K562 (cell line): ENCODE results near the gene MN1. TPM values are rescaled to one million over a fixed set of nuclear protein-coding genes. Genes with fewer than 3 reads are reported as not detected.

Experiments used
- ATAC-seq: fragments of 200-7000 bp; cut with Tn5 transposase; 3 replicates; pipeline ENCODE4 v1.9.1; 2020; ENCODE audit warnings: moderate library complexity
- BruUV-seq: library from RNA; stranded (reverse); fragments of 400-500 nt; replicated peaks from 2 replicates; lab custom pipeline; 2021; lab: Mats Ljungman, UMichigan
- CTCF ChIA-PET: fragments of 300-600 bp; formaldehyde crosslinking; extraction: SDS; loops from one replicate; lab custom pipeline; 2021; ENCODE audit warnings: low intra/inter-chr PET ratio; lab: Yijun Ruan, JAX
- POLR2A ChIA-PET: fragments of 300-600, 350-650 bp; sonication (Branson Sonifier 250); formaldehyde crosslinking; extraction: SDS; loops from one replicate; lab custom pipeline; 2021; ENCODE audit warnings: antibody characterized with exemption, inconsistent platforms; lab: Yijun Ruan, JAX
- DNase-seq, 4 experiments: peaks; one replicate each; pipeline versions ENCODE4 v3.0.0 to v3.0.0-alpha.2; 2011 to 2018; ENCODE audit warnings: low spot score in 3 of 4, mixed read lengths in 3 of 4; ENCODE audit errors: extremely low read depth in 1 of 4
- FAIRE-seq: peaks from 2 replicates; lab custom pipeline; 2011; peaks lifted over from hg19 to GRCh38; lab: Jason Lieb, UNC
- H2AFZ ChIP-seq: 2 replicates; pipeline ENCODE4 v1.6.0; 2011; ENCODE audit warnings: low read depth, low read length, control low read depth, inconsistent platforms
- H3K27ac ChIP-seq: fragments of 200-600 bp; 3 replicates; pipeline ENCODE4 v1.8.0; 2011; ENCODE audit warnings: low read depth, mild to moderate bottlenecking, control low read depth, inconsistent platforms, low read length, moderate library complexity, mixed read lengths; ENCODE audit errors: extremely low read depth
- H3K27me3 ChIP-seq, 2 experiments: fragments of 300-600 bp in 1 of 2; 2 replicates in 1 of 2; 3 replicates in 1 of 2; pipeline versions ENCODE4 v1.6.0 to v1.8.0; 2011; ENCODE audit warnings: inconsistent platforms in 2 of 2, low read length in 2 of 2, mild to moderate bottlenecking in 1 of 2, mixed read lengths in 1 of 2, moderate library complexity in 1 of 2; ENCODE audit not compliant: control insufficient read depth in 2 of 2, insufficient read depth in 2 of 2
- H3K36me3 ChIP-seq: fragments of 300-600 bp; 3 replicates; pipeline ENCODE4 v1.8.0; 2011; ENCODE audit warnings: mild to moderate bottlenecking, low read length, inconsistent platforms; ENCODE audit not compliant: control insufficient read depth, insufficient read depth
- H3K4me1 ChIP-seq, 2 experiments: fragments of 200-600 bp in 1 of 2; replicated peaks in 1 of 2; 2 replicates in 1 of 2; 3 replicates in 1 of 2; pipeline versions ENCODE4 v1.5.1 to v1.8.0; 2011; ENCODE audit warnings: inconsistent platforms in 2 of 2, low read length in 2 of 2, mild to moderate bottlenecking in 1 of 2, mixed read lengths in 1 of 2, moderate library complexity in 1 of 2; ENCODE audit not compliant: control insufficient read depth in 2 of 2, insufficient read depth in 2 of 2
- H3K4me2 ChIP-seq: 2 replicates; pipeline ENCODE4 v1.6.1; 2011; ENCODE audit warnings: low read length, control low read depth, inconsistent platforms, mixed read lengths; ENCODE audit not compliant: insufficient read depth
- H3K4me3 ChIP-seq: fragments of 200-600 bp; sonication (generic), shearing (Covaris generic); 2 replicates; pipeline ENCODE4 v1.5.1; 2016; ENCODE audit warnings: control low read depth, inconsistent platforms
- H3K79me2 ChIP-seq: fragments of 200-600 bp; 3 replicates; pipeline ENCODE4 v1.8.0; 2011; ENCODE audit warnings: low read length, inconsistent platforms; ENCODE audit not compliant: control insufficient read depth, insufficient read depth
- H3K9ac ChIP-seq, 2 experiments: 2 replicates each; pipeline versions ENCODE4 v1.6.0 to v1.6.1; 2011; ENCODE audit warnings: low read depth in 2 of 2, low read length in 2 of 2, control low read depth in 1 of 2, inconsistent platforms in 1 of 2, mild to moderate bottlenecking in 1 of 2, mixed read lengths in 1 of 2; ENCODE audit not compliant: insufficient read depth in 1 of 2
- H3K9me1 ChIP-seq: one replicate; pipeline ENCODE4 v1.6.0; 2011; ENCODE audit warnings: inconsistent platforms, mild to moderate bottlenecking, low read length, moderate library complexity; ENCODE audit not compliant: control insufficient read depth, insufficient read depth
- H3K9me3 ChIP-seq: replicated peaks from 2 replicates; pipeline ENCODE4 v1.5.1; 2011; ENCODE audit warnings: low read depth, low read length, inconsistent platforms; ENCODE audit not compliant: control insufficient read depth, insufficient read depth
- H4K20me1 ChIP-seq: replicated peaks from 2 replicates; pipeline ENCODE4 v1.6.1; 2011; ENCODE audit warnings: low read length, inconsistent platforms, mixed read lengths; ENCODE audit not compliant: control insufficient read depth, insufficient read depth
- BCOR ChIP-seq: fragments of 450-650 bp; IDR thresholded peaks from 2 replicates; pipeline ENCODE4 v1.6.1; 2016
- POU5F1 ChIP-seq: fragments of 150-350 bp; IDR thresholded peaks from 2 replicates; pipeline ENCODE4 v1.6.1; 2014; ENCODE audit warnings: borderline replicate concordance, low read length, low read depth, mild to moderate bottlenecking; ENCODE audit not compliant: partially characterized antibody
- WGBS: fragments of 100-300 bp; shearing (Covaris generic); methylation state at CpG from one replicate; pipeline ENCODE4 v1.1.6; 2016; ENCODE audit warnings: low coverage, mixed read lengths; ENCODE audit not compliant: insufficient coverage; ENCODE audit errors: missing lambda C conversion rate; 5-methylcytosine and 5-hydroxymethylcytosine counted together
- in situ Hi-C: fragments of 300-500 bp; cut with MboI; formaldehyde crosslinking; loops from 4 replicates; pipeline ENCODE4 v1.15.0; 2018; ENCODE audit warnings: inconsistent platforms, mixed read lengths
- intact Hi-C: fragments of 100-400 bp; cut with micrococcal nuclease; formaldehyde crosslinking; loops from 2 replicates; pipeline ENCODE4 v1.14.2; 2022
- polyA plus RNA-seq, 8 experiments: library from polyadenylated mRNA; depleted of rRNA in 4 of 8; stranded (reverse) in 5 of 8; unstranded in 3 of 8; fragments of >200 nt; fragmentation: Nextera tagmentation in 2 of 8; fragmentation: Illumina TruSeq in 1 of 8; extraction: Ambion mirVana in 2 of 8; extraction: Trizol in 1 of 8; gene quantifications; 2 replicates each; pipeline versions ENCODE4 v1.2.1 to v1.2.3, GENCODE V29; 2011 to 2014; ENCODE audit warnings: inconsistent platforms in 1 of 8, missing spikeins in 1 of 8
- total RNA-seq, 7 experiments: library from RNA; depleted of rRNA in 6 of 7; stranded (reverse); fragments of >200 nt in 6 of 7; fragmentation: Illumina TruSeq in 2 of 7; extraction: Trizol in 2 of 7; gene quantifications; 2 replicates each; pipeline versions ENCODE4 v1.2.1 to v1.2.3, GENCODE V29; 2011 to 2021; ENCODE audit warnings: low replicate concordance in 1 of 7
- TF ChIP-seq, protein P1 (sequence below): fragments of 250-450 bp; sonication (Bioruptor Pico); IDR thresholded peaks from 2 replicates; pipeline ENCODE4 v1.8.0; 2022; ENCODE audit warnings: moderate library complexity, mild to moderate bottlenecking, inconsistent platforms
- TF ChIP-seq, protein P2 (sequence below): sonication (generic); formaldehyde crosslinking; IDR thresholded peaks from 2 replicates; pipeline ENCODE4 v1.8.0; 2022; ENCODE audit warnings: missing genetic modification reagents, mild to moderate bottlenecking, borderline replicate concordance
- TF ChIP-seq, protein P3 (sequence below): IDR thresholded peaks from 2 replicates; pipeline ENCODE4 v1.6.1; 2011; ENCODE audit not compliant: insufficient read length; ENCODE audit errors: extremely low read depth

Gene MN1
- total and polyA plus RNA-seq, 9 of the 15 experiments (the other 6 are each of a cell fraction or from before 2014, with no cell fraction given), result under 0.01 to 0.05 (median 0.03) TPM; not detected in 5

GRCh38 chr22:27752141-27752540, 49.4 kb downstream of the MN1 start:
- no peak overlapping the region for H3K27ac ChIP-seq
- H3K9me3 ChIP-seq, result no peaks in the 10 kb centered on the region
- TF ChIP-seq, protein P1, sequence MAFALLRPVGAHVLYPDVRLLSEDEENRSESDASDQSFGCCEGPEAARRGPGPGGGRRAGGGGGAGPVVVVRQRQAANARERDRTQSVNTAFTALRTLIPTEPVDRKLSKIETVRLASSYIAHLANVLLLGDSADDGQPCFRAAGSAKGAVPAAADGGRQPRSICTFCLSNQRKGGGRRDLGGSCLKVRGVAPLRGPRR, result no peak
- TF ChIP-seq, protein P2, sequence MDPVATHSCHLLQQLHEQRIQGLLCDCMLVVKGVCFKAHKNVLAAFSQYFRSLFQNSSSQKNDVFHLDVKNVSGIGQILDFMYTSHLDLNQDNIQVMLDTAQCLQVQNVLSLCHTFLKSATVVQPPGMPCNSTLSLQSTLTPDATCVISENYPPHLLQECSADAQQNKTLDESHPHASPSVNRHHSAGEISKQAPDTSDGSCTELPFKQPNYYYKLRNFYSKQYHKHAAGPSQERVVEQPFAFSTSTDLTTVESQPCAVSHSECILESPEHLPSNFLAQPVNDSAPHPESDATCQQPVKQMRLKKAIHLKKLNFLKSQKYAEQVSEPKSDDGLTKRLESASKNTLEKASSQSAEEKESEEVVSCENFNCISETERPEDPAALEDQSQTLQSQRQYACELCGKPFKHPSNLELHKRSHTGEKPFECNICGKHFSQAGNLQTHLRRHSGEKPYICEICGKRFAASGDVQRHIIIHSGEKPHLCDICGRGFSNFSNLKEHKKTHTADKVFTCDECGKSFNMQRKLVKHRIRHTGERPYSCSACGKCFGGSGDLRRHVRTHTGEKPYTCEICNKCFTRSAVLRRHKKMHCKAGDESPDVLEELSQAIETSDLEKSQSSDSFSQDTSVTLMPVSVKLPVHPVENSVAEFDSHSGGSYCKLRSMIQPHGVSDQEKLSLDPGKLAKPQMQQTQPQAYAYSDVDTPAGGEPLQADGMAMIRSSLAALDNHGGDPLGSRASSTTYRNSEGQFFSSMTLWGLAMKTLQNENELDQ (CRISPR knock-in tag), result no peak
- no peak for TF ChIP-seq BCOR
- TF ChIP-seq POU5F1, result no peak
- TF ChIP-seq, protein P3, sequence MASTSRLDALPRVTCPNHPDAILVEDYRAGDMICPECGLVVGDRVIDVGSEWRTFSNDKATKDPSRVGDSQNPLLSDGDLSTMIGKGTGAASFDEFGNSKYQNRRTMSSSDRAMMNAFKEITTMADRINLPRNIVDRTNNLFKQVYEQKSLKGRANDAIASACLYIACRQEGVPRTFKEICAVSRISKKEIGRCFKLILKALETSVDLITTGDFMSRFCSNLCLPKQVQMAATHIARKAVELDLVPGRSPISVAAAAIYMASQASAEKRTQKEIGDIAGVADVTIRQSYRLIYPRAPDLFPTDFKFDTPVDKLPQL, result no peak
- H3K9me1 ChIP-seq, result no peaks in the 10 kb centered on the region
- intact Hi-C loops (no loop called here), in situ Hi-C loops (no loop called here)
- H3K4me2 ChIP-seq, result no peak overlapping the region
- no TSS peak for BruUV-seq
- H3K9ac ChIP-seq, result no peak overlapping the region
- peaks cover 0 to 3% of the 10 kb centered on the region in 2 experiments; a peak in 2 of 5 replicates for H3K4me1 ChIP-seq
- peaks cover 4 to 42% of the 10 kb centered on the region in 2 experiments; a peak in 3 of 5 replicates for H3K27me3 ChIP-seq
- ChIA-PET POLR2A (interaction anchor here (0.6 to 1.0 kb wide), 2 partner anchors 19 to 126 kb away, joined by 3 to 5 read pairs; no protein-coding TSS in a partner anchor), CTCF (no interaction called here)
- no peak overlapping the region for H2AFZ ChIP-seq
- 0% methylated on average over 5 of the region's 5 CpGs for WGBS
- ATAC-seq (no peak), FAIRE-seq (no peak), DNase-seq (no peak)
- 0 out of 2 replicates have a peak, but pooled peaks cover 2% of the 10 kb centered on the region for H4K20me1 ChIP-seq
- H3K4me3 ChIP-seq, result no peak overlapping the region
- H3K79me2 ChIP-seq, result no peaks in the 10 kb centered on the region
- H3K36me3 ChIP-seq, result no peaks in the 10 kb centered on the region
